ENCODE measurements around the gene LRRC26. TPM values are rescaled to one million over a fixed set of nuclear protein-coding genes. Genes with fewer than 3 reads are reported as not detected.

The LRRC26 gene
- total RNA-seq, 3 donors from 2014 or later = 18.7 to 63.0 (median 58.9) TPM

GRCh38 chr9:137147091-137147792, 22.6 kb downstream of the LRRC26 start:
- Histone ChIP-seq H3K4me1 (ENCODE audit: low read depth) (no peaks in the 10 kb centered on the region), H3K4me3 (no peak overlapping the region), H3K9me3 (no peaks in the 10 kb centered on the region), H3K36me3 (ENCODE audit: low read depth) (no peaks in the 10 kb centered on the region)
- DNase-seq = no peak
- TF ChIP-seq CTCF (IDR thresholded peaks at IDR 0.05) = no peak
- no peak for ATAC-seq
- intact Hi-C loops (cut with DNase I, micrococcal nuclease) = no loop called here

GRCh38 chr9:137146527-137146918, 23.3 kb downstream of the LRRC26 start:
- Histone ChIP-seq H3K4me1 (ENCODE audit: low read depth) (no peaks in the 10 kb centered on the region), H3K4me3 (no peak overlapping the region), H3K36me3 (ENCODE audit: low read depth) (no peaks in the 10 kb centered on the region), H3K9me3 (no peaks in the 10 kb centered on the region)
- no peak for TF ChIP-seq CTCF (IDR thresholded peaks at IDR 0.05)
- DNase-seq = peak in 1 of 3 donors; percentile 19
- intact Hi-C loops (cut with DNase I, micrococcal nuclease) = no loop called here
- no peak for ATAC-seq

- DNase-seq (peak in 1 of 3 donors; percentile 19), ATAC-seq (no peak)
- H3K4me1 ChIP-seq (ENCODE audit: low read depth) = no peaks in the 10 kb centered on the region
- H3K4me3 ChIP-seq = no peak overlapping the region
- intact Hi-C loops (cut with DNase I, micrococcal nuclease) = no loop called here
- no peaks in the 10 kb centered on the region for H3K36me3 ChIP-seq (ENCODE audit: low read depth)
- H3K9me3 ChIP-seq = no peaks in the 10 kb centered on the region
- no peak for TF ChIP-seq CTCF (IDR thresholded peaks at IDR 0.05)
Observed at GRCh38 chr9:137145731-137146526, 23.9 kb downstream of the LRRC26 start.

- Histone ChIP-seq H3K4me1 (ENCODE audit: low read depth) (no peaks in the 10 kb centered on the region), H3K4me3 (no peak overlapping the region), H3K9me3 (no peaks in the 10 kb centered on the region), H3K36me3 (ENCODE audit: low read depth) (no peaks in the 10 kb centered on the region)
- no peak for TF ChIP-seq CTCF (IDR thresholded peaks at IDR 0.05)
- intact Hi-C loops (cut with DNase I, micrococcal nuclease) = no loop called here
- ATAC-seq (no peak), DNase-seq (no peak)
Observed at GRCh38 chr9:137143459-137143858, 26.4 kb downstream of the LRRC26 start.

GRCh38 chr9:137141976-137142936, 27.6 kb downstream of the LRRC26 start:
- Histone ChIP-seq H3K9me3 (no peaks in the 10 kb centered on the region), H3K4me3 (no peak overlapping the region), H3K36me3 (ENCODE audit: low read depth) (no peaks in the 10 kb centered on the region), H3K4me1 (ENCODE audit: low read depth) (no peaks in the 10 kb centered on the region)
- no peak for DNase-seq
- ATAC-seq = no peak
- no peak for TF ChIP-seq CTCF (IDR thresholded peaks at IDR 0.05)
- intact Hi-C loops (cut with DNase I, micrococcal nuclease) = no loop called here

Data from mucosa of descending colon (tissue), 3 donors.